Measurements from ENCODE around the gene KCNMA1.

Gene KCNMA1

DNA sequence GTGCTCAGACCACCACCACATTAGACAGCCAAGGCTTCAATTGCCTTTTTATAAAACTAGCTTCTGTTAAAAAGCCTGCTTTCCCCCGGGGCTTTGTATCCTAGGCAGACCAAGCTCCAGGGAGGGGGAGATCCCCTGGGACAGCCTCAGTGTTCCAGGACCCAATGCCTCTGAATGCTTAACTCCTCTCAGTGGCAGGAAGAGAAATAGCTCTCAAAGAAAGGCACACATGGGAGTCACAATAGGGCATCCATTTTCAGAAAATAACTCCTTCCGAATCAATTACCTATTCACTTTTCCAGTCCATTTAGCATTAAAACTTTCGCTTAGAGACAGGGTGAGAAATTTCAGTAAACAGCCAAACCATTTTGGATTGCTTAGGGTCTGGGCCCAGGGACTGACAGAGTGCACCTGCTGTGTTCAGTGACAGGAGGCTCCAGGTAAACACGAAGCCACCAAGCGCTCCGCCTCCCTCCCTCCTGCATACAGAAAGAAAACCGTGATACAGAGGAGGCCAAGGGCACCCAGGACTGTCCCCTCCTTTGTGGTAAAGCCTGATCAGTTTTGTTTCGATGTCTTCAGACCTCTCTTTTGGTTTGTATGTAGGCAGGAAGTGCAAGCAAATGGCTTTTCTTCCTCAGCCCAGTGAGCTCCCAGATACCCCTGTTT lies 599.7 kb downstream of the KCNMA1 start:
- DNase-seq (ENCODE audit: low spot score) = no peak

GRCh38 chr10:77036993-77037734 lies 600.4 kb downstream of the KCNMA1 start:
- peak; percentile 40 for DNase-seq (ENCODE audit: low spot score)

DNA sequence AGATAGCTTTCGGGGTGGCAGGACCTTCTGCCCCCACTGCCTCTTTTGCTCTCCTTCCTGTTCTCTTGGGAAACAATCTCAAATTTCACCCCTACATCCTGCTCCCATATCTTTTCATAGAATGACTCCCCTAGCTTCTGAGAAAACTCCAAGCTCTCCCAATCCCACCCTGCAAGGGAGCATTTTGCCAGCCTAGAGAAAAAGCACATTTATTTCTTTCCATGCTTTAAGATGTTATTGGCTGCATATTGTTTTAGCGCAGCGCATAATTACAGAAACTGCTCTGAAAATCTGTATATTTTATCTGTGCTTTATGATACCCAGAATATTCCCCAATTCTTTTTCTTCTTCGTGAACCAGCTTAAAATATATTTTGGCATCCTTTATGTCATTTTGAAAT lies 601.3 kb downstream of the KCNMA1 start:
- no peak for DNase-seq (ENCODE audit: low spot score)

- no peak for DNase-seq (ENCODE audit: low spot score)
Observed at GRCh38 chr10:77034795-77035194, 602.8 kb downstream of the KCNMA1 start.

- no peak for DNase-seq (ENCODE audit: low spot score)
Observed at GRCh38 chr10:77034240-77034639, 603.4 kb downstream of the KCNMA1 start.

GRCh38 chr10:77032188-77032570 lies 605.4 kb downstream of the KCNMA1 start:
- no peak for DNase-seq (ENCODE audit: low spot score)

DNA sequence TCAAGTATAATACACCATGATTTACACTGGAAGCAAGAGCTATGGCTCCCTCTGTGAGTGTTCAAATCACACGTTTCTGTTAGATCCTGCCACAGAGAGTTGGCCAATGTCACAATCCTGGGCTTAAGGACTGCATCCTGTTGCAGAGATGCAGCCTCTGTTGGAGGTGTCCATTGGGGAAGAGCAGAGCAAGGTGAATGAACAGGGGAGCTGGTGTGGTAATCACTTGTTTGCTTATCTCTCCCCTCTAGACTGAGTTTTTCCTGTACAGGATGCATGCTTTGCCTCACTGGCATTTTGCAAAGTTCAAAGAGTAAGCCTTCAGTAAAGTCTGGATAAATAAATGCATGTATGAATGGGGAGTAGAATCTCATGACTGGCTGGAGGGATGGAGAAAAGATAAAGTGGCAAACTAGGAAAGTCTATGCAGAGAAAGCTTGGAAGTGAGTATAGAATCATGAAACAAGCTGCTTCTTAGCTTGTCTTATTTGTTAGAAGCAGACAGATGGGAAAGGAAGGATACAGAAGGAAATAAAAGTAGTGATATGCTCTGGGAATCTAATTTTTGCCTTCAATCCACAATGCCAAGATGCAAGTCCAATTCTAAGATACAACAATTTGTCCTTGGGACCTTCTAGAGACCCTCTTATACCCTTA lies 605.9 kb downstream of the KCNMA1 start:
- DNase-seq (ENCODE audit: low spot score) = no peak

- DNase-seq (ENCODE audit: low spot score) = no peak
Observed at GRCh38 chr10:77030974-77031373, 606.6 kb downstream of the KCNMA1 start.

- DNase-seq (ENCODE audit: low spot score) = peak; percentile 30
Observed at GRCh38 chr10:77029777-77030717, 607.6 kb downstream of the KCNMA1 start.

DNA sequence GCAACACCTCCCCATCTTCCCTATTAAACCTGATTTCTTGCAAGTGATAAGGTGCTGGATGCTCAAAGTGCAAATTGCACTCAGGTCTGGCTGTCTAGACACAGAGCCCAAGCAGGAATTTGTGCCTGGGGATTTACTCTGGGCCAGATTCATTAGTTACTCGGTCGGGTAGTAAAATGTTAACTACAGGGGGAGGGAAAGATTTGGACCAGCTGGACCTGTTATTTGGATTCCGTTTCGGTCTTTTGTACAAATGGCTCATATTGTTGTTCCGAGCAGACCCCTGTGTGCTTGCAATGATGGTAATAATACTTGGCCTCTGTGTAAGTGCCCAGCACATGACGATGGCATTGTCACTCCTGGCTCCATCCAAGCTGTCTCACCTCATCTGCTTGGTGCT lies 609.6 kb downstream of the KCNMA1 start:
- DNase-seq (ENCODE audit: low spot score) = no peak

DNA sequence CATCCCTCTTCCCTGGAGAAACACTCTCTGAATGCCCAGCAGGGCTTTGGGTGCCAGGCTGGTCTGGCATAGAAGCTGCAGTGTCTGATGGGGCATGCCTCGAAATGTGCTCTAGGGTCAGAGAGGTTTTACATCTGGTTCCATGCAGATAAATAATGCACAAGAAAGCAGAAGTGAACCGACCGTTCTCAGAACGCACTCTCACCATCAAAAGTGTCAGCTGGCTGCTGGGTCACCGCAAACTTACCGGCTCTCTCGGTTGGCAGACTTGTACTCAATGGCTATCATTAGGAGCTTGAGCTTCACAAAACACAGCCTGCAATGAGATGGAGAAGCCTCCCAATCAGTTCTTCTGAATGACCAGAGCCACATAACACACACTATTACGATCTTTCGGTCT lies 610.0 kb downstream of the KCNMA1 start:
- no peak for DNase-seq (ENCODE audit: low spot score)

- DNase-seq (ENCODE audit: low spot score) = no peak
Observed at GRCh38 chr10:77027141-77027540, 610.5 kb downstream of the KCNMA1 start.

DNA sequence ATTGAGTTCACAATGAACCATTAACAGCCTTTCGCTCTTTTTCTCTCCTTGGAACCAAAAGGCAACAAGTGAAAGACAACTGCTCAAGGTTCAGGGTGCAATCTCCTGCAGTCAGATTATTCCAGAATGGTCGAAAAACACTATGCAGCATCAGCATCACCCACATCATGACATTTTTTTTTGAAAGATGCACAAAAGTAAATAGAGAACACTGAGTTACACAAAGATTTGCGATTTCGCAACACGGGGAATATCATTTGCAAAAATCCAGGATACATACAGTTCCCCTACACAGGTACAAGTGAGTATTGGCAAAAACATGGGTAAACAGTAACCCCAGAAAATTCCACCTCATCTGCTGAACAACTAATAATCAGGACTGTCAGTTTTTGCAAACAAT lies 611.5 kb downstream of the KCNMA1 start:
- no peak for DNase-seq (ENCODE audit: low spot score)

DNA sequence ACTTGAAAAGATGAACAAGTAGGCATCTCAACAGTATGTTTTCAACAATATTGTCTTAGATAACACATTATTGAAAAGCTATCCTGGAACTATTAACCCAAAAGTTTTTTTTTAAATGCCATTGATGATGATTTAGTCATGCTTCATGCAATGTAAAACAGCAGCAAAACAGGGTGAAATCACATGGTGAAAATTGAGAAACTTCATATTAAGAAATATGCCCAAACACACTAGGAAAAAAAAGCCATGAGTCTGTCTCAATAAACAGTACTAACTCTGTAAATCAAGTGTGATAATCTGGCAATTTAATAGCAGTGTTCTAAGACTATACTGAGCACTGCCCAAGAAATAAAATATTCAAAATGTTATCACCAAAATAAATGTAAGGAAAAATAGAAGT lies 613.1 kb downstream of the KCNMA1 start:
- no peak for DNase-seq (ENCODE audit: low spot score)

GRCh38 chr10:77023396-77023795 lies 614.2 kb downstream of the KCNMA1 start:
- no peak for DNase-seq (ENCODE audit: low spot score)

DNA sequence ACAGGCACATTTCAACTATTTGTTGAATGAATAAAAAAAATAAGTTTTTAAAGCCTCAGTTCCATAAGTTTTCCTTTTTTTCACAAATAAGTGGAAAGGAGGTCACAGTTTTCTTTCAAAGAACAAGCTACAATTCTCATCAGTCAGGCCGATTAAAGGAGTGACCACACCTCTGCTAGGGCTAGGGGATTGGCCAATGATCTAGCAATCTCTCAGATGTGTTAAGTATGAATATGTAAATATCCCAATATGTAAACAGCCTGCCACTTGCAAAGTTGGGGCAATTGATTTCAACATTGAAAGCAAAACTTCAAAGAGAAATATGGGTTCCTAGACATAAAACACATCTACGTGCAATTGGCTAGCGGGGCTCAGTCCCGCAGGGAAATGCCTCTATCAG lies 614.9 kb downstream of the KCNMA1 start:
- no peak for DNase-seq (ENCODE audit: low spot score)

- no peak for DNase-seq (ENCODE audit: low spot score)
Observed at GRCh38 chr10:77021966-77022490, 615.6 kb downstream of the KCNMA1 start.

DNA sequence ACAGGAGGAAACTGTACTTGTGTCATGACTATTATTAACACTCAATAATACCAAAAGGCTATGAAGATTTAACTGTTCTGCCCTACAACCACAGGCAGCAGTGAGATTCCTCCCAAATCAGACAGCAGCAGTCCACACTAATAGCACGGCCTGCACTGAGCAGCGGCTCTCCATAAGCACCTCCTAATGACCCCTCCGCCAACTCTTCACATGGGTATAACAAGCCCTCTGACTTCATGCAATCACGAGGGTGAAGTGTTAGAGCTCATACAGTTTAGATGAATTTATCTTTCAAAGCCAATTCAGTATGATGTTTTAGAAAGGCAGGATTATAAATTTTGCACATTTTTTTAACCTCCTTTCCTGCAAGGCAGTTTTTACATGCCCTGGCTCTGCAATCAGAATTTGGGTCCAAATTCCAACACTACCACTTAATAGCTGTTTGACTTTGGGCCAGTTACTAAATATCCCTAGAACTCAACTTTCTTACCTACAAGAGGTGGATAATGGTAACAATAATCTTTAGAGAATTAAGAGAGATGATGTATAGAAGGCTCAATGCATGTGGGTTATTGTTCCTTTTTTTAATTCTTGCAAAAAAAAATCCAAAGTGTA lies 617.1 kb downstream of the KCNMA1 start:
- DNase-seq (ENCODE audit: low spot score) = no peak

- DNase-seq (ENCODE audit: low spot score) = no peak
Observed at GRCh38 chr10:77016855-77017254, 620.8 kb downstream of the KCNMA1 start.

GRCh38 chr10:77016278-77016815 lies 621.3 kb downstream of the KCNMA1 start:
- no peak for DNase-seq (ENCODE audit: low spot score)

DNA sequence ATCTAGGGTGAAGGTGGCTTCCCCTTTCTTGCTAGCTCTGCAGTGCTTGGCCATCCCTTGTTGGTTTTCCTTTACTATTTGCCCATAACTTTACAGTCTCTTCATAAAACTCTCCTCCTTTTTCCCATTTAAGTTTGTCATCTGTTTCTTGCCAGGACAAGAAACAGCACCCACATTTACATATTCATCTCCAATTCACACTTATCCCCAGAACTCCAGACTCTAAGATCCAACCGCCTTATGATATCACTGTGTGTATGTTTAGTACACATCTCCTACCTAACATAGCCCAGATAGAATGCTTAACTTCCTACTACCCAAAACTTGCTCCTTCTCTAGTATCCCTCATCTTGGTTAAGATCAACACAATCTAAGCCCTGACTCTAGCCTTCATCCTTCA lies 622.2 kb downstream of the KCNMA1 start:
- no peak for DNase-seq (ENCODE audit: low spot score)

Measured in kidney tubule cell (primary cell).